HT1080 (cell line): ENCODE results near the gene SDR39U1. TPM values are rescaled to one million over a fixed set of nuclear protein-coding genes. Genes with fewer than 3 reads are reported as not detected.

Experiments used
- DNase-seq: peaks from one replicate; pipeline ENCODE4 v3.0.0-alpha.2; 2015; ENCODE audit warnings: low read depth
- total RNA-seq: library from RNA; depleted of rRNA; stranded (reverse); fragments of >200 nt; shearing (Covaris generic); gene quantifications from 2 replicates; pipeline ENCODE4 v1.2.3, GENCODE V29; 2014

The SDR39U1 gene
- total RNA-seq, 1 experiment from 2014 or later: 21.9 TPM

DNA sequence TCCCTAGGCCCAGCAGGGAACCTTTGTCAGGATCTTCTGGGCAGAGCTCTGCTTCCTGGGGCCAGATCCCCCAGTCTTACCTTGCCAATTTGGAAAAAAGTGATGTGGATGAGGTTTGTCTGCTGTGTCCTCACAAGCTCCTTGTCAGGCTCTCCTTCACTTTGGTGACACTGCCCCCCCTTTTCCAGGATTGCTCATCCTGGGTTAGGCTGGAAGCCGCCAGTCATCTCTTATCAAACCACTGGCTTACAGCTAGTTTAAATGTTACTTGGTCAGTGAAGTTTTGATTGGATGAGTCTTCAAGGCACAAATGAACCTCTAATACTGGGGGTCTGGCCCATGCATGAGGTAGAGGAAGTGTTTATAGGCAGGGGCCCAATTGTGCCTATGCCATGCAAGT lies 28.5 kb downstream of the SDR39U1 start:
- DNase-seq: no peak

DNA sequence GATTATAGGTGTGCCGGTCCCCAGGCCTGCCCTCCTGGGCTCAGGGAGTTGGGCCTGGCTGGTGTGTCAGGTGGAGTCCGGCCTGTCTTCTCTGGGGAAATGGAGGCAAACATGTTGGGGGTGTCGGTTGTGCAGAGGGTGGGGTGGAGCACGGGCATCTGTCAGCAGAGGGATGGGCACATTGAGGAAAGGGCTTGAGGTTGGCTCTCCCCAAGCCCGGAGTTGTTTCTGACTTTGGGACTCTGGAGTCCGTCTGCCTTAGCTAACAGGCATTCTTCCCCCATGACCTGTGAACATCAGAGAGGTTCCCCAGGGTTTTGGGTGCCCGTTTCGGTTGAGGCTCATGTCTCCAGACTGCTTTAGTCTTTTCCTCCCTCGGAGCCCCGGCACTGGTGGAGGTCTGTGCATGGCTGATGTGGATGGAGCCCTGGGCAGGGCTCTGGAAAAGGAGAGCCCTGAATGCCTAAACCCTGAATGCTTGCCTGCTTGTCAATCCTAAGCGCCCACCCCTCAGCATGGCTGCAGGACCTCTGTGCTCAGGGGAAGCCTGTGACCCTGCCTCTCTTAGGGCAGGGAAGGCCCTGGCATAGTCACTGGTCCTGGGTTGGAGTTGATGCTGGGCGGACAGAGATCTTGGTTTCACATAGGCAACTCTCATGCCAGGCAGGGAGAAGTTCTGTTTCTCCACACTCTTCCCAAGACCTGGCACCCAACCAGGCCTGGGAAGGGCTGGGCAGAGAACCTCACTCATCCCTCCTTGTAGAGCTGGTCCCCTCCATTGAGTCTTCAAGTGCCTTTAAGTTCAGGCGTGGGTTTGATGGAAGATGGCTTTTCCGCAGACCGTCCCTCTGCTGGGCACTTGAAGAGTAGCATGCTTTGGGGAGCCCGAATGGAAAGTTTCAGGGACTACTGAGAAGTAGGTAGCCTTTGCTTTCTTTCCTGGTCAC lies 30.9 kb downstream of the SDR39U1 start:
- peak; percentile 43 for DNase-seq

DNA sequence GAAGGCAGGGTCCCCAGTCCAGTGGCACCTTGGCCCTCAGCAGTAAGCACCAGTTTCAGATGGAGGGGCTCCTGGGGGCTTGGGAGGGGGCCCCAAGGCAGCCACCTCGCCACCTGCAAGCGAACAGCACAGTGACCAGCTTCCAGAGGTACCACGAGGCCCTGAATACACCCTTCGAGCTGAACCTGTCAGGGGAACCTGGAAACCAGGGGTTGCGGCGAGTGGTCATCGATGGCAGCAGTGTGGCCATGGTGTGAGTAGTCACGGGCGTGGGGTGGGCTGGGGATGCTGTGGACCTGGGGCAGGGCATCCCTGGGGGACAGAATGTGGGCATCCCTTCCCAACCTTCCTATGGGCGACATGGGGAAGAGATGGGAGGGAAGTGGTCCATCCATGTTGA lies 32.6 kb downstream of the SDR39U1 start:
- no peak for DNase-seq

DNA sequence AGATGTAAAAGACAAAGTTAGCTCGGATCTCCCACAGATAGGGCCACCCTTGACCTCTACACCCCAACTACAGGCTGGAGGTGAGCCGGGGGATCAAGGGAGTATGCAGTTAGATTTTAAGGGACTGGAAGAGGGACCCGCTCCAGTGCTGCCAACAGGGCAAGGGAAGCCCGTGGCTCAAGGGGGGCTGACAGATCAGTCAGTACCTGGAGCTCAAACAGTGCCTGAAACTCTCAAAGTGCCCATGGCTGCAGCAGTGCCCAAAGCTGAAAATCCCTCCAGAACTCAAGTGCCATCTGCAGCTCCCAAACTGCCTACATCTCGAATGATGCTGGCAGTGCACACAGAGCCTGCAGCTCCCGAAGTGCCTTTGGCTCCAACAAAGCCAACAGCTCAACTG lies 33.4 kb downstream of the SDR39U1 start:
- no peak for DNase-seq

DNA sequence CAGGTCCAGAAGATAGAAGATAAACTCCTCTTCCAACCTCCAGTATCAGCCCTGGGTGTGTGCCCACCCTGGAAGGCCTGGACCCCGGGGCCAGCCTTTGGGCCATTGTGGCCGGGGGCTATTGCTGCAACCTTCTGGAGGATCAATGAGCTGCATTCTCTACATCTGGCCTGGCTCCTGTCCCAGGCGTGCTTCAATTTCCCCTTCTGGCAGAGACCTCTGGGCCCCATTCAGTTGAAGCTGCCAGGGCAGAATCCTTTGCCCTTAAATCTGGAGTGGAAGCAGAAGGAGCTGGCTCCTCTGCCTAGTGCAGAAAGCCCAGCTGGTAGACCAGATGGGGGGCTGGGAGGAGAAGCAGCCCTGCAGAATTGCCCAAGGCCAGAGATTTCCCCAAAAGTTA lies 33.8 kb downstream of the SDR39U1 start:
- no peak for DNase-seq

DNA sequence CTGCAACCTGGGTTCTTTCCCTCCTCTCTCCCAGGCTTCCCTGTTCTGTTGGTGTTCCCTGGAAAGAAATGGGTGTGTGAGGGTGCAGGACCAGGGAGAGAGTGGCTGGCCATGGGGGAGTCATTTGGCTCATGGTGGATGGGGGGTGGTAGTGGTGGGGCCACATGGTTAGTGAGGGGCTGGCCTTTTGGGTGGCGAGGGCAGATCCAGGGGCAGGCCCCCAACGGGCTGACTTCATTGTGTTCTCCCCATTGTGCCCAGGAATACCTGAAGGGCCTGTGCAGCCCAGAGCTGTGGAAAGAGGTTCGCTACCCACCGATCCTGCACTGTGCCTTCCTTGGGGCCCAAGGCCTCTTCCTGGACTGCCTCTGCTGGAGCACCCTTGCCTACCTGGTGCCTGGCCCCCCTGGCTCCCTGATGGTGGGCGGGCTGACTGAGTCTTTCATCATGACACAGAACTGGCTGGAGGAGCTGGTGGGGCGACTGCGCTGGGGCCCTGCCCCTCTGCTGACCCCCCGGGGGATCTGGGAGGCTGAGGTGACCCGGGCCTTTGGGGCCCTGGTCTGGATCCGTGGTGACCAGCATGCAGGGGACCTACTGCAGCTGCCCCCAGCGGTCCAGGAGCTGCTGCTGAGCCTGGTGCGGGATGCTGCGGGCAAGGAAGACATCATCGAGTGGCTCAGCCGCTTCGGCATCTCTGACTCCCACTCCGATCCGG lies 34.8 kb downstream of the SDR39U1 start:
- DNase-seq: no peak

DNA sequence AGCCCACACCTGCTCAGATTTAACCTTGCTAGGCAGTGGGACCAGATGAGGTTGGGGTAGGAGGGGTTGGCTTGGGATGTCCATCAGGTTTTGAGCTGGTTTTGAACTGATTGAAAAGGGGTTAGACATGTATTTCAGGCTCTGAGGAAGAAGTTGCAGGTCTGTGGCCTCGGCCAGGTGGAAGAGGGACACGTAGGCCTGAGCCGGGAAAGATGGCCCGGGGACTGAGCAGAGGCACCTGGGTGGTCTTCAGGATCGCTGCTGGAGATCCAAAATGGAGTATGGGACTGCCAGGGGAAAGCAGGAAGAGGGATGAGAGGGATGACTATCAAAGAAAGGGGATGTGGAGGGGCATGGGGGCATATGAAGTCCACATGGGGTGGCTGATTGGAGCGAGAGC lies 36.2 kb downstream of the SDR39U1 start:
- no peak for DNase-seq

DNA sequence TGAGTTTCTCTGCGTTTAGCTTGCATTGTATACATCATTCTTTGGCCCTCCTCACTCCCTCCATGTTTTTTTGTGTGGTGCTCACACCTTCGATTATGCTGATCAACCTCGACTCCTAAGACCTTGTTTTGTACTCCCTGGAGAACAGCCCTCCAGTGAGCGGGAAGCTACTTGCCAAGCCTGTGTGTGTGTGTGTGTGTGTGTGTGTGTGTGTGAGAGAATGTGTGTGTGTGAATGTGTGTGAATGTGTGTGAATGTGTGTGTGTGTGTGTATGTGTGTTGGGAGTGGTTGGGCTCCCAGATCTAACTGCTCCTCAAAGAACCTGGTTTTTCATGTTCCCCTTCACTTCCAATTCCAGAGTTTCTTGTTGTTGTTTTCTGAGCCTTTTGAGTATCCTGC lies 37.8 kb downstream of the SDR39U1 start:
- DNase-seq: no peak

DNA sequence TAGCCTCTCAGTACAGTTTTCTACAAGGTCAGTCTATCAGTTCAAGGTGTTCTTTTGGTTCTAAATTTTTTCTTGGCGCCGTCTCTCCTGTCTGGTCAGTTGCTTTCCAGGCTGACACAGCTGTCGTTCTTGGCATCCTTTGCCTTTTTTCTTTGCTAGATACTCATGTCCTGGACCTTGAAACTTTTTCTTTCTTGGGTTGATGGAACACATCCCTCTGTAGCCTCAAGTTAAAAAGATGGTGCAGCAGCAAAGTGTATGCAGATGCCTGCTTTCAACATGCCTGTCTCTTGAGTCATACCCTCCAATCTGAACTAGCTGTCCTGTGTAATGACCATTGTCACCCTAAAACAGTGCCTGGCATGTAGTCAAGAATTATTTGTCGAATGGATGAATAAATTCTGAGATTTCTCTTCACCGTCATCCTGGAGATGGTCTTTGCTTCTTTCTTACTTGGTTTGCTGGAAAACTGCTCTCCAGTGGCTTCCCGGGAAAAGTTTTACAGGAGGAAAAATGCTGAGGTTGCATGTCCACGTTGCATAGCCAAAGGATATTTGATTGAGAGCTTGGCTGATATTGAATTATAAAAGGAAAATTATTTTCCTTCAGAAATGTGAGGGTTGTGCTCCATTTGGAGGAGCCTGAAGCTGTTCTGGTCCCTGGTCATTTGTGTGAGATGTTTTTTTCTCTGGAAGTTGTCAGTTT lies 39.1 kb downstream of the SDR39U1 start:
- DNase-seq: no peak

DNA sequence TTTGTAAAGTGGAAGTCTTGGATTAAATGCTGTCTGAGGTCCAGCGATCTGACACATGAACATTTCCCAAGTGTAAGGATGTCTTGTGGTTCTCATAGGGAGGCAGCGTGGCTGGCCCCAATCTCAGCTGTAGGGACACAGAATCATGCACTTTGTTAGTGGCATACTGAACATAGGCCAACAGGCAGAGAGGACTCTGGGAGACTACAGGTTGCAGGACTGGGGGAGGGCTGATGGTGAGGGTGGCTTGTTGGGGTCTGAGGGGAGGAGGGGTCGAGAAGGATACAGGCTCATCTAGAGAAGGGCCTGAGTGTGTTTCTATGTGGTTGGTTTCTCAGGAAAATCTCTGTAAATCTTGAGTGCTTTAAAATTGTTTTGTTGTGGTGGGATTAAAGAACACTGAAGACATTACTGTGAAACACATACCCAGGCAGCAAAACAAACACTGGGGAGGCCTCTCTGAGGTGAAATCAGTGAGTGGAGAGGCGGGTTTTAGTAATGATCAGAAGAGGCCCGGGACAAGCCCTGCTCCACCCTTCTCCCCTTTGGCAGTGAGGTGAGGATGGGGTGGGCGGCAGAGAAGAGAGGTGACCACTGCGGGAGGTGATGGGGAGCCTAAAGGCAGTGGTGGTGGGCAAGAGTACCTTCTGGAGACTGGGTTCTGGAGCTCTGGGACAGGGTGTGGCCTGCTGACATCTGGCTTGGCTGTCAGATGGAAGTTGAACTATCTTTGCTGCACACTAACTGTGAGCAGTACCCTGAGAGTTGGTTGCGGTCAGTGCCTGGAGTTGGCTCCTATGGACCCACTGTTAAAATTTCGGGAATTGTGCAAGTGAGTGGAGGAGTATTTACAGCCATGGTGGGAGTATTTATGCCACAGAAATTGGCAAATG lies 40.5 kb downstream of the SDR39U1 start:
- DNase-seq: no peak

DNA sequence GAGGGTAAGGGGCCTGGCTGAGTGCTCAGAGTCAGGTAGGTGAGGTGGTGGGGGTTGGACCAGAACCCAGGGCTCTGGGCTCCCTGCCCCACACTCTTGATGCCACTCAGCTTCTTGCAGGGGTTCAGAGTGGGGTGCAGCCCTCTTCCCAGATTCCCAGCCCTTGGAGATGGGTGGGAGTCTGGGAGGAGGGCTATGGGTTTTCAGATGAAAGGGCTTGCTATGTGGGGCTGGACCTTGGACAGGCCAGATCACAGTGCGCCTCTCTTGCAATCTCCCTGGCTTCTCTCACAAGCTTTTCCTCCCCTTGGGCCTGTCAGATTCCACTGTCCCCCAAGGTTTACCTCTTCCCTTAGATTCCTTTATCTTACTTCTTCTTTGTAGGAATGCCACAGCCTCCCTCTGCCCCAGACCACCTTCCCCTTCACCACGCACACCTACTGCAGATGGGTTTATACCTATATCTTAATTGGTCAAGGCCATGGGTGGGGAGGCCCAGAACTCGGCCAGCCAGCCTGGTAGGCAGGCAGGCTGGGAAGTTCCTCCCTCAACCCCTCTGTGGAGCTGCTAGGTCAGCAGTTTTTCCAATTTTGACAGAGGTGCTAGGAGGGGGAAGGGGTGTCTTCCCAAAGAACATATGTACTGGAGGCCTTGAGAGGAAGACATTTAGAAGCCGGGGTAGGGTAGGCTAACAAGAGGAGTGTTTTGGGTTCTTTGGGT lies 42.4 kb downstream of the SDR39U1 start:
- DNase-seq: no peak

DNA sequence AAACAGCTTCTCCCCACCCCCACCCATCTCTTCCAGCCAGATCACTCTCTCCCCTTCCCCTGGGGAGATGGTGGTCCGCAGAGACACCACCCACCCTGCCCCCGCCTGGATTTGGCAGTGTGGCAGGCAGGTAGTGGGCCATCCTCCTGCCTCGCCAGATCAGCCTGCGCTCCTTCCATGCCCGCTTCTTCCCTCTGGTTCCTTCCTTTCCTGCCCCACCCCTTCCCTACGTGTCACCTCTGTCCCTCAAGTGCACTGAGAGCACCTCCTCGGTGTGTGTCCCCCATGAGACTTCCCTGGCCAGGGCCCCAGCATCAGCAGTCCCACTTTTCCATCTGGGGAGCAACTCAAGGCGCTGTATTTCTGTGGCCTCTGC lies 43.1 kb downstream of the SDR39U1 start:
- no peak for DNase-seq

DNA sequence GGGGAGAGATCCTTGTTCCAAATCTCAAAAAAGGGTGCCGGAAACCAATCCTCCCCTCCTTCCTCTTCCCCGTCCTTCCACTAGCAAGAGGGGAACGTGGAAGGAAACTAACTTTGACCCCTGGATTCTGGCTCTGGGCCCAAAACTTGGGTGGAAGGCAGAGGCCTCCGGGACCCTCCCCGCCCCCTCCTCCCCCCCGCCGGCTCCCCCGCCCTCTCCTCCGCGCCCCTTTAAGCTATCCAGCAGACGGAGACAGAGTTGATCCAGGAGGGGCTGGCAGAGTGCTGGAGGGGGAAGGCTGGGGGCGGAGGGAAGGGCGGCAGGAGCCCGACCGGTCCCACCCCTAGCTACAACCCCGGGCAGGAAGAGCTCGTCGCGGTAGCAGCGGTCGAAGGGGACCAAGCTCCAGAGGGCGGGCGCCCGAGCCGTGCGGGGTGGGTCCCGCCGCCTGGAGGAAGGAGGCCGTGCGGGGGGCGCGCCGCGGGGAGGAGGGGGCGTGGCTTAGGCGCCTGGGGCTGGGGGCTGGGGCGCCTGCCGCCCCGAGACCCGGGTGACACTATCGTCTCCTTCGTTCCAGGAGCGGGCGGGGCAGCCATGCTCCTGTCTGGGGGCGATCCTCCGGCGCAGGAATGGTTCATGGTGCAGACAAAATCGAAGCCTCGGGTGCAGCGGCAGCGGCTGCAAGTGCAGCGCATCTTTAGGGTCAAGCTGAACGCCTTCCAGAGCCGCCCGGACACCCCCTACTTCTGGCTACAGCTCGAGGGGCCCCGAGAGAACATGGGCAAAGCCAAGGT lies 43.7 kb downstream of the SDR39U1 start, which contains the start of gene NYNRIN:
NYNRIN (plus strand) TSS at position 351 of the 794 bp plus-strand sequence; CDS start at position 595, 244 bp downstream.
- DNase-seq: no peak

DNA sequence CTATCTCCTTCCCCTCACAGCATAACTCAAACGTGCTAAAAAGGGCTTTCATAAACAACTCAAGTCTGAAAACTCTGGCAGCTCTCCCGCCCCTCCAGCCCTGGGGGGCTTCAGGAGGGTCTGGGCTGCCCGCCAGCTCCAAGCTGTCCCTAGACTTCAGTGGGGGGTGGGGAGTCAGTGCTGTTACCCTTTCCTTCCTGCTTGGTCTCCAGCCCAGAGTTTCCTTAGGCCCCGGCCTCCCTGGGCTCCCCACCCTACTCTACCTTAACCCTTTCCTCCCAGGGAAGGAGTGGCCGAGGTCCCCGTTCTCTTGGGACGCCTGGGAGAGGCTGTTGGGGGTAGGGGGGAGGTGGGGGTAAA lies 44.3 kb downstream of the SDR39U1 start:
- no peak for DNase-seq

DNA sequence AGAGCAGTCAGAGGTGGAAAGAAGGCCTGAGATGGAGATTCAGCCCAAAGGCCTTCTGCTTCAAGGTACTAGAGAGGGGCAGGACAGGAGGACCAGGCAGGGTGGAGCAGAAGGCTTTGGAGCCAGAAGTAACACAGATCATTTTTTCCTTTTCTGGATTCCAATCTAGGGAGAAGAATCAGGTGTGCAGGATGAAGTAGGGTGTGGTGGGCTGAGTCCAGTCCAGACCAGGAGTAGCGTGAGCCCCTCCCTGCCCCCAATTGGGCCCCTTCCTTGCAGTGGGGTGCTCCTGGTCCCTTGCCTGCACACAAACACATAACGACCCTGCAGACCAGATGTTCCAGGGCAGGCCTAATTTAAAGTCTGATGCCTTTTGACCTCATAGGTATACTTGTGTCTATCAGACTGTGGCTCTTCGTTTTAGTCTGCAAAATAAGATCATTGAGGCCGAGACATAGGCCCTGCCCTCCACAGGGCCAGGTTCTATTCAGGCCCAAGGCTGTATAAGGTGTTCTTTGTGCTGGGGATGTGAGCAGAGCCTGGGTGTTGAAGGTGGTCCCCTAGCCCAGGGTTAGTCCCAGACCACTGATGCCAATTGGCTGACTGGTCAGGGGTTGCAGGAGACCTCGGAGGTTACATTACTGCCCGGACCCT lies 44.8 kb downstream of the SDR39U1 start:
- DNase-seq: no peak

DNA sequence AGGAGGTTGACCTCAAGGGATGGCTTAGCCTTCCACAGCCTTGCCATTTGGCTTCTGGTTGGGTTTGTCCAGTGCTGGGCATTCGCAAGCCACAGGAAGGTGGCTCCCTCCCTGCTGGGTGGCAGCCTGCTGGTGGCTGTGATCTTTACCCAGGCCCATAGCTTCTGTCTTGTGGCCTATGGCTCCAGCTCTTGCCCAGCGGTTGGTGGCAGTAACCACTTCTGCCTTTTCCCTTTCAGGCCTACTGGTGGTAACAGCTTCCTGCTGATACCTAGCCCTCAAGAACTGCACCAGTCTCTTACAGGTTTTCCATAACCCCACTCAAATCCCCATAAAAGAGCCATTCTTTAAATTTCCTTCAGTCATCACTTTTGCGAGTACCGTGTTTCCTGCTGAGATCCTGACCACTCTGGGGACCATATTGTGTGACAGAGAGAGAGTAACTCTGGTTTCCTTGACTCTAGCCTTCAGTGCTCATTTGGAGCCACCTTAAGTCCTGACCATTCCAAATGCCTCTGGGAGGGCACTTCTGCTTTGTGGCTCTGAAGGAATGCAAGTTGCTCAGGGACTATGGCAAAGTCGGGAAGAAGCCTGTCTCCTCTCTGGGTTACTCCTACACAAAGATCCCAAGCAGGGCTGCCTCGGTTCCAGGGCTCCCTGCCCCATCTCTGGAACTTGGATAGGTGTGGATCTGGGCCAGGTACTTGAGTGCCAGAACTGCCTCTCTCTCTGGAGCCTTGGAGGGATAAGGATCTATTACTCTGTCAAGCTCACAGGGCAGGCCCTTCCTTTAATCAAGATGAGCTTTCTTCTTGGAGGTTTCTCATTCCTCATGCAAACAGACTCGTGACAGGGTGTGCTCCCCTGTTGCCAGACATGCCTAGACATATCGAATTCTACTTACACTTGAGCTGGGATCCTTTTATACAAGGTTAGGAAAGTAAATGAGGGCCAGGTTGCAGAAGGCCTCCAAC lies 46.7 kb downstream of the SDR39U1 start:
- no peak for DNase-seq

DNA sequence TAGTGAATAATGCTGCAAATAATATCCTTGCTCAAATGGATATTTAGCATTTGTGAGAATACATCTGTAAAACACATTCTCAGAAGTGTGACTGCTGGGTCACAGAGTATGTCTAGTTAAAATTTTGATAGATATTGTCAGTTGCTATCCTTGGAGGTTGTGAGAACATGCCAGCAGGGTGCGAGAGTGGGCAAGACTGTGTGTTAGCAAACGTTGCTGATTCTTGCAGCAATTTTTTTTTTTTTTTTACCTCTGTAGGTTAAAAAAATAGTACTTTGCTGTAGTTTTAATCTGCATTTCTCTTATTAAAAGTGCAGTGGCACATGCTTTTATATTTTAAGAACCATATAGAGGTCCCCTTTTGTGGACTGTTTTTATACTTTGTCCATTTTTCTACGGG lies 48.3 kb downstream of the SDR39U1 start:
- DNase-seq: no peak
